ENCODE data around the gene BRK1.
A peak's percentile ranks its signal among the peaks of the same experiment; 100 is the strongest.
"Not testable (repeated sequence)": the region's sequence is repeated elsewhere in the genome, so short reads cannot be mapped to it uniquely, and the experiment has no call there.

BRK1 gene

DNA sequence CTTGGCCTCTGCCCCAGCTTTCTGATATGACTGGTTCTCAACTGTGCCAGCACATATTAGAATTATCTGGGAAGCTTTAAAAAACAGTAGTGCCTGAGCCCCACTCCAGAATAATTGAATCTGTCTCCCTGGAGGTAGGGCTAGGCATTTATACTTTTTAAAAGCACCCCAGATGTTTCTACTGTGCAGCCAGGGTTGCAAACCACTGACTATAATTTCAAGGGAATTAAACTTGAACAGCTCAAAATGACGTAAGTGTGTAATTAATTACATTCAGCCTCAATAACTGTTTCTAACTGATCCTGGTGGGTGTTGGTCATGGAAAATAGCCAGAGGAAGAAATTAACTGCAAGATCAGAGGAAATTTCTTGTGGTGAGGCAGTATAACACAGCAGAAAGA, 44.9 kb downstream of the BRK1 start:
- Histone ChIP-seq H3K27ac (ENCODE audit: poor library complexity, severe bottlenecking) (no peak overlapping the region), H3K9me3 (ENCODE audit: severe bottlenecking) (no peaks in the 10 kb centered on the region), H3K4me3 (ENCODE audit: severe bottlenecking) (no peak overlapping the region), H3K27me3 (ENCODE audit: insufficient read depth, poor library complexity, severe bottlenecking) (no peaks in the 10 kb centered on the region), H3K4me1 (ENCODE audit: insufficient read depth, poor library complexity, severe bottlenecking) (no peaks in the 10 kb centered on the region), H3K36me3 (ENCODE audit: low read depth) (no peaks in the 10 kb centered on the region)
- no peak for TF ChIP-seq CTCF (IDR thresholded peaks at IDR 0.05; ENCODE audit: poor library complexity, severe bottlenecking)
- DNase-seq (ENCODE audit: low spot score) (no peak), ATAC-seq (ENCODE audit: low read depth) (no peak)

GRCh38 chr3:10160925-10161324, 45.5 kb downstream of the BRK1 start:
- no peak for TF ChIP-seq CTCF (IDR thresholded peaks at IDR 0.05; ENCODE audit: poor library complexity, severe bottlenecking)
- no peak for ATAC-seq (ENCODE audit: low read depth)
- no peak overlapping the region for H3K27ac ChIP-seq (ENCODE audit: poor library complexity, severe bottlenecking)

DNA sequence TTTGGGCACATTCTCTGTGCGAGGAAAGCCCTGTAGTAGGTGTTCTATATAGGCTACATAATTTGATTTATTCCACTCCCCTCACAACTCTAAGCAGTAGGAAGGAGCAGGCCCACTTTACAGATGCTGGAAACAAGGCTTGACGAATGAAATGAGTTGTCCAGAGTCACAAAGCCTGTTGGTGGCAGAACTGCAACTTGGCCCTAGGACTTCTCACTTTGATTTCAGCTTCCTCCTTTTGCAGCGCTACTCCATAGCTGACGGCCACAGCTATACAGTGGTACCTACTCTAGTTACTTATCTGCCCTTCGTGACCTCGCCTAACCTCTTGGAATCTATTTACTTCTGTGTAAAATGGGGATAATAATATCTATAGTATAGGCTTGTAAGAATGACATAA, 46.7 kb downstream of the BRK1 start:
- ATAC-seq (ENCODE audit: low read depth), result no peak
- DNase-seq (ENCODE audit: low spot score), result no peak

More at GRCh38 chr3:10160925-10161324, 45.5 kb downstream of the BRK1 start:
- H3K9me3 ChIP-seq (ENCODE audit: severe bottlenecking), result no peaks in the 10 kb centered on the region
- no peak for DNase-seq (ENCODE audit: low spot score)
- no peaks in the 10 kb centered on the region for H3K36me3 ChIP-seq (ENCODE audit: low read depth)
- no peaks in the 10 kb centered on the region for H3K27me3 ChIP-seq (ENCODE audit: insufficient read depth, poor library complexity, severe bottlenecking)
- no peaks in the 10 kb centered on the region for H3K4me1 ChIP-seq (ENCODE audit: insufficient read depth, poor library complexity, severe bottlenecking)
- no peak overlapping the region for H3K4me3 ChIP-seq (ENCODE audit: severe bottlenecking)

DNA sequence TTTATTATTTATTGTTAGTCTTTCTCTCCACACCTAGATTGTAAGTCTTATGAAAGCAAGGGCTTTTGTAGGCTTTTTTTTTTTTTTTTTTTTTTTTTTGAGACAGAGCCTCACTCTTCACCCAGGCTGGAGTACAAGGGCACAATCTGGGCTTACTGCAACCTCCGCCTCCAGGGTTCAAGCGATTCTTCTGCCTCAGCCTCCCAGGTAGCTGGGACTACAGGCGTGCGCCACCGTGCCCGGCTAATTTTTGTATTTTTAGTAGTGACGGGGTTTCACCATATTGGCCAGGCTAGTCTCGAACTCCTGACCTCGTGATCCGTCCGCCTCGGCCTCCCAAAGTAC, 48.7 kb downstream of the BRK1 start:
- H3K27me3 ChIP-seq (ENCODE audit: insufficient read depth, poor library complexity, severe bottlenecking); H3K36me3 ChIP-seq (ENCODE audit: low read depth); ATAC-seq (ENCODE audit: low read depth); DNase-seq (ENCODE audit: low spot score); H3K27ac ChIP-seq (ENCODE audit: poor library complexity, severe bottlenecking); H3K9me3 ChIP-seq (ENCODE audit: severe bottlenecking); H3K4me1 ChIP-seq (ENCODE audit: insufficient read depth, poor library complexity, severe bottlenecking): not testable (repeated sequence)
- peak overlapping the region; percentile 74 for H3K4me3 ChIP-seq (ENCODE audit: severe bottlenecking)

More for the DNA sequence above, 46.7 kb downstream of the BRK1 start:
- H3K4me1 ChIP-seq (ENCODE audit: insufficient read depth, poor library complexity, severe bottlenecking), result no peaks in the 10 kb centered on the region
- H3K27me3 ChIP-seq (ENCODE audit: insufficient read depth, poor library complexity, severe bottlenecking), result no peaks in the 10 kb centered on the region
- TF ChIP-seq CTCF (IDR thresholded peaks at IDR 0.05; ENCODE audit: poor library complexity, severe bottlenecking), result no peak
- H3K9me3 ChIP-seq (ENCODE audit: severe bottlenecking), result no peaks in the 10 kb centered on the region
- H3K27ac ChIP-seq (ENCODE audit: poor library complexity, severe bottlenecking), result no peak overlapping the region
- no peak overlapping the region for H3K4me3 ChIP-seq (ENCODE audit: severe bottlenecking)
- no peaks in the 10 kb centered on the region for H3K36me3 ChIP-seq (ENCODE audit: low read depth)

DNA sequence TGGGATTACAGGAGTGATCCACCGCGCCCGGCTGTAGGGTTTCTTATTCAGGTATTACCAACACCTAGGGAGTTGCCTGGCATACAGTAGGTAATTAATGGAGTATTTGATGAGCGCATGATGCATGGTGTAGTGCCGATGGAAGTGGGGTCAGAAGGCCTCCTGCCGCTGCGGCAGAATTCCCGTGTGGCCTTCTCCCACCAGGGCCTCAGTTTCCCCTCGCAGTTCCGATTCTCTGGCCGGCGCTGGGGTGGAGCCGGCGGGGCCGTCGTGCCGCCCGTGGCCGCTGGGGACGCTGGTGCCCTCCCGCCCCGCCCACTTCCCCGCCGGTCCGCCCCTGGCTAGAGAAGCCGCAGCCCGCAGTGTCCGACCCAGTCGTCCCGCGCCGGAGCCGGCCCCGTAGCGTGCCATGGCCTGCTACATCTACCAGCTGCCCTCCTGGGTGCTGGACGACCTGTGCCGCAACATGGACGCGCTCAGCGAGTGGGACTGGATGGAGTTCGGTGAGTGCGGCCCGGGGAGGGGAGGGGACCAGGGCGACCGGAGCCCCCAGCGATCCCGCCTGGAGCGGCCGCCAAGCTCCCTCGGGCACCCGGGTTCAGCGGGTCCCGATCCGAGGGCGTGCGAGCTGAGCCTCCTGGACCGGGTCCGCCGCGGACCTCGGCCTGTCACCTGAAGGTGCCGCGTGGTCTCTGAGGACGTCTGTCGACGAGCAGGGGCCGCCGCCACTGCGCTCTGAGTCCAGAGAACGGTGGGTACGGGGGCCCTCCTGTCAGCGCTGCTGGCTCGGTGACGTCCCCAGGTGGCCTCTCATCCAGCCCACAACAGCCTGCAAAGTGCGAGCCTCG, 49.3 kb downstream of the BRK1 start, which contains the start of gene IRAK2:
Gene IRAK2, plus strand, starts transcription at position 374 of the 848 bp plus-strand sequence. Its CDS starts 36 bp downstream, at position 410.
- no peaks in the 10 kb centered on the region for H3K4me1 ChIP-seq (ENCODE audit: insufficient read depth, poor library complexity, severe bottlenecking)
- ATAC-seq (ENCODE audit: low read depth), result peak; percentile 88
- no peaks in the 10 kb centered on the region for H3K27me3 ChIP-seq (ENCODE audit: insufficient read depth, poor library complexity, severe bottlenecking)
- peak; percentile 90 for TF ChIP-seq CTCF (IDR thresholded peaks at IDR 0.05; ENCODE audit: poor library complexity, severe bottlenecking)
- peak; percentile 78 for DNase-seq (ENCODE audit: low spot score)
- H3K9me3 ChIP-seq (ENCODE audit: severe bottlenecking), result no peaks in the 10 kb centered on the region
- H3K36me3 ChIP-seq (ENCODE audit: low read depth), result 0 out of 2 replicates have a peak, but pooled peaks cover 3% of the 10 kb centered on the region
- peak within 1 kb of the TSS; percentile 20 for H3K27ac ChIP-seq (ENCODE audit: poor library complexity, severe bottlenecking)
- peak within 1 kb of the TSS; percentile 74 for H3K4me3 ChIP-seq (ENCODE audit: severe bottlenecking)

Data from RWPE2 (cell line).